B cell (primary cell): ENCODE results near the gene VHLL. TPM values are rescaled to one million over a fixed set of nuclear protein-coding genes. Genes with fewer than 3 reads are reported as not detected.

Experiments used
- ATAC-seq: fragments of 200-7000 bp; cut with Tn5 transposase; one replicate; pipeline ENCODE4 v1.10.0; 2021; ENCODE audit warnings: low read depth, mild to moderate bottlenecking, moderate number of reproducible peaks, moderate library complexity
- CTCF ChIA-PET: fragments of 350-600 bp; sonication (Branson Sonifier 250); formaldehyde crosslinking; loops from one replicate; lab custom pipeline; 2021; ENCODE audit warnings: antibody characterized with exemption, inconsistent platforms; lab: Charles Lee
- POLR2A ChIA-PET: fragments of 350-600 bp; sonication (Branson Sonifier 250); formaldehyde crosslinking; loops from one replicate; lab custom pipeline; 2021; ENCODE audit warnings: antibody characterized with exemption; lab: Charles Lee
- DNase-seq: peaks from one replicate; pipeline ENCODE4 v3.0.0; 2013
- H2AFZ ChIP-seq: 2 replicates; pipeline ENCODE4 v1.6.1; 2012; ENCODE audit warnings: mild to moderate bottlenecking, low read depth, low read length; ENCODE audit not compliant: insufficient read depth, poor library complexity, severe bottlenecking
- H3K27ac ChIP-seq, 2 donors: 1 replicate in 1 of 2; 2 replicates in 1 of 2; pipeline ENCODE4 v1.5.1; 2012 to 2013; ENCODE audit warnings: low read length in 2 of 2, mild to moderate bottlenecking in 2 of 2, moderate library complexity in 1 of 2
- H3K27me3 ChIP-seq, 4 experiments: fragments of 200-600 bp in 1 of 4; sonication (generic) in 1 of 4; replicated peaks in 1 of 4; 1 replicate in 2 of 4; 2 replicates in 2 of 4; pipeline versions ENCODE4 v1.6.1 to v1.7.0; 2013 to 2016; ENCODE audit warnings: low read length in 3 of 4, mild to moderate bottlenecking in 2 of 4, mixed read lengths in 1 of 4, moderate library complexity in 1 of 4; ENCODE audit not compliant: insufficient read depth in 4 of 4, control insufficient read depth in 3 of 4; ENCODE audit errors: control extremely low read depth in 1 of 4
- H3K36me3 ChIP-seq, 2 experiments: replicated peaks in 1 of 2; 1 replicate in 1 of 2; 2 replicates in 1 of 2; pipeline versions ENCODE4 v1.6.1 to v1.7.1; 2013; ENCODE audit warnings: low read length in 1 of 2; ENCODE audit not compliant: insufficient read depth in 2 of 2, control insufficient read depth in 1 of 2; ENCODE audit errors: control extremely low read depth in 1 of 2, extremely low read depth in 1 of 2
- H3K4me1 ChIP-seq, 2 donors: fragments of 200-600 bp in 1 of 2; sonication (generic) in 1 of 2; 1 replicate in 1 of 2; 2 replicates in 1 of 2; pipeline versions ENCODE4 v1.5.1 to v1.6.1; 2013 to 2017; ENCODE audit warnings: low read length in 2 of 2; ENCODE audit not compliant: control insufficient read depth in 2 of 2, insufficient read depth in 2 of 2
- H3K4me2 ChIP-seq: replicated peaks from 2 replicates; pipeline ENCODE3; 2012; ENCODE audit warnings: mild to moderate bottlenecking, low read depth, low read length; ENCODE audit not compliant: poor library complexity, severe bottlenecking
- H3K4me3 ChIP-seq, 5 experiments: fragments of 200-600 bp in 1 of 5; sonication (generic) in 1 of 5; 1 replicate in 3 of 5; 2 replicates in 2 of 5; pipeline versions ENCODE4 v1.5.1 to v1.7.0; 2011 to 2016; ENCODE audit warnings: low read length in 4 of 5, mild to moderate bottlenecking in 4 of 5, low read depth in 2 of 5, control low read depth in 1 of 5, moderate library complexity in 1 of 5; ENCODE audit not compliant: insufficient read depth in 1 of 5; ENCODE audit errors: control extremely low read depth in 1 of 5, extremely low read depth in 1 of 5
- H3K79me2 ChIP-seq: fragments of 200-600 bp; sonication (generic); one replicate; pipeline ENCODE4 v1.6.0; 2016; ENCODE audit warnings: low read length; ENCODE audit not compliant: control insufficient read depth, insufficient read depth
- H3K9ac ChIP-seq: fragments of 200-600 bp; sonication (generic); 2 replicates; pipeline ENCODE4 v1.6.1; 2017; ENCODE audit warnings: mild to moderate bottlenecking, low read length, moderate library complexity
- H3K9me3 ChIP-seq, 3 donors: one replicate each; pipeline versions ENCODE4 v1.6.1 to v1.7.1; 2013; ENCODE audit warnings: low read length in 2 of 3; ENCODE audit not compliant: control insufficient read depth in 2 of 3, insufficient read depth in 1 of 3; ENCODE audit errors: control extremely low read depth in 1 of 3
- H4K20me1 ChIP-seq: 2 replicates; pipeline ENCODE4 v1.6.0; 2012; ENCODE audit warnings: mild to moderate bottlenecking, low read length; ENCODE audit not compliant: insufficient read depth, control insufficient read depth, poor library complexity, severe bottlenecking
- H3K27ac Mint-ChIP-seq: one replicate; pipeline ENCODE4 v1.8.0; 2021; ENCODE audit warnings: mixed read lengths
- H3K27me3 Mint-ChIP-seq: one replicate; pipeline ENCODE4 v1.8.0; 2021; ENCODE audit warnings: mixed read lengths
- H3K4me1 Mint-ChIP-seq: one replicate; pipeline ENCODE4 v1.8.0; 2021; ENCODE audit warnings: mixed read lengths
- H3K4me3 Mint-ChIP-seq: one replicate; pipeline ENCODE4 v1.8.0; 2021; ENCODE audit warnings: mixed read lengths
- H3K9me3 Mint-ChIP-seq: one replicate; pipeline ENCODE4 v1.8.0; 2022; ENCODE audit warnings: mixed read lengths; ENCODE audit not compliant: insufficient read depth
- CTCF ChIP-seq: fragments of 200-600 bp; IDR thresholded peaks from one replicate; pipeline ENCODE4 v1.8.0; 2022; ENCODE audit warnings: antibody characterized with exemption, mild to moderate bottlenecking
- EZH2 ChIP-seq: IDR thresholded peaks from 2 replicates; pipeline ENCODE4 v1.6.1; 2012; ENCODE audit warnings: borderline replicate concordance, low read depth, mild to moderate bottlenecking, moderate library complexity, low read length; ENCODE audit not compliant: insufficient read depth, poor library complexity, severe bottlenecking
- WGBS: methylation state at CpG from one replicate; pipeline ENCODE4 v1.1.5; 2013; ENCODE audit warnings: missing lambda C conversion rate; ENCODE audit not compliant: insufficient coverage; 5-methylcytosine and 5-hydroxymethylcytosine counted together
- intact Hi-C: fragments of 100-400 bp; cut with micrococcal nuclease; formaldehyde crosslinking; loops from one replicate; pipeline ENCODE4 v1.10.0; 2022
- polyA plus RNA-seq: library from polyadenylated mRNA; depleted of rRNA; stranded (reverse); fragments of >200 nt; gene quantifications from 2 replicates; pipeline ENCODE4 v1.2.3, GENCODE V29; 2012
- total RNA-seq, 2 donors: library from RNA; stranded (reverse); fragments of 120-200 nt in 1 of 2; gene quantifications; 1 replicate in 1 of 2; 2 replicates in 1 of 2; pipeline versions ENCODE4 v1.2.3 to v1.2.4, GENCODE V29; 2013 to 2022

VHLL gene
- total and polyA plus RNA-seq, 2 donors (not counting 1 experiment from before 2014, with no cell fraction given), result 0.36 TPM; not detected in 1

GRCh38 chr1:156253634-156254033 is 45.5 kb downstream of the VHLL start:
- ATAC-seq, result no peak
- H3K4me1 Mint-ChIP-seq, result no peaks in the 10 kb centered on the region
- Histone ChIP-seq H3K36me3 (peaks cover 7 to 74% of the 10 kb centered on the region in 2 experiments), H4K20me1 (no peaks in the 10 kb centered on the region), H3K9me3 (no peaks in the 10 kb centered on the region), H3K79me2 (no peaks in the 10 kb centered on the region), H3K27me3 (no peaks in the 10 kb centered on the region), H3K9ac (no peak overlapping the region), H3K4me2 (no peak overlapping the region), H3K27ac (no peak overlapping the region), H3K4me3 (no peak overlapping the region), H3K4me1 (no peaks in the 10 kb centered on the region), H2AFZ (no peak overlapping the region)
- 92% methylated on average over 3 of the region's 3 CpGs for WGBS
- no peaks in the 10 kb centered on the region for H3K27me3 Mint-ChIP-seq
- no peak for DNase-seq
- intact Hi-C loops, result no loop called here
- no peak overlapping the region for H3K27ac Mint-ChIP-seq
- CTCF ChIA-PET, result interaction anchor here (0.9 kb wide), 1 partner anchor 16 kb away, joined by 3 read pairs; no protein-coding TSS in a partner anchor
- H3K9me3 Mint-ChIP-seq, result no peaks in the 10 kb centered on the region
- no peak overlapping the region for H3K4me3 Mint-ChIP-seq
- TF ChIP-seq CTCF (no peak), EZH2 (no peak)
- POLR2A ChIA-PET, result no interaction called here

- DNase-seq (no peak), ATAC-seq (no peak)
- Mint-ChIP-seq H3K4me3 (no peak overlapping the region), H3K27me3 (no peaks in the 10 kb centered on the region), H3K9me3 (no peaks in the 10 kb centered on the region), H3K27ac (no peak overlapping the region), H3K4me1 (peaks cover under 1% of the 10 kb centered on the region)
- intact Hi-C loops, result no loop called here
- H3K79me2 ChIP-seq, result no peaks in the 10 kb centered on the region
- H3K4me3 ChIP-seq, result no peak overlapping the region
- H3K4me1 ChIP-seq, result no peaks in the 10 kb centered on the region
- peaks cover 4 to 55% of the 10 kb centered on the region in 2 experiments for H3K36me3 ChIP-seq
- no peaks in the 10 kb centered on the region for H4K20me1 ChIP-seq
- POLR2A ChIA-PET, result no interaction called here
- H3K9ac ChIP-seq, result no peak overlapping the region
- TF ChIP-seq CTCF (no peak), EZH2 (no peak)
- no peak overlapping the region for H3K4me2 ChIP-seq
- H3K27ac ChIP-seq, result no peak overlapping the region
- H2AFZ ChIP-seq, result no peak overlapping the region
- no peaks in the 10 kb centered on the region for H3K9me3 ChIP-seq
- H3K27me3 ChIP-seq, result no peaks in the 10 kb centered on the region
- 55% methylated on average over 2 of the region's 3 CpGs for WGBS
- CTCF ChIA-PET, result interaction anchor here (0.5 kb wide), 1 partner anchor 51 kb away, joined by 4 read pairs; no protein-coding TSS in a partner anchor
Observed at GRCh38 chr1:156251527-156251926, 47.6 kb downstream of the VHLL start.
